Measurements from ENCODE around the gene ERC1.

Gene ERC1

DNA sequence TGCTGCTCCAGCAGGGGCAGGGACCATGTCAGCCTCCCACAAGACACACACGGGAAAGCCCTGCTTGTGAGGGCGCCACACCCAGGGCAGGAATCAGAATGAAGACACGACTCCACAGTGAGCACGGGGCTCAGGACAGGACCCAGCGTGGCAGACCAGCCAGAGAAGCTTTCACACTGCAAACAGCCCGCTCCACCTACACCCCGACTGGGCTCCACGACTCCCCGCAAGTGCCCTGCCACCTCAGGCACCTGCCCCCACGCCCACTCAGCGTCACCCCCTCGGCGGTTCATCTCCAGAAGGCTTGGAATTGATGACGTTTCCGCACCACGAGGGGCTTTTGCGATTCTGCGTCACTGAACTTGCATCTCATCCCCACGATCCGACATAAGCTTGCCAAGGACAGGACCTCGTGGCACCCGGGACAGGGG lies 512.3 kb downstream of the ERC1 start:
- H3K4ac ChIP-seq (ENCODE audit: low read depth in 1 of 2, low read length in 2 of 2): peak overlapping the region in 1 of 2 experiments; percentile 30
- no peak overlapping the region for H3K18ac ChIP-seq (ENCODE audit: low read depth in 1 of 2, low read length in 2 of 2)
- no peak for DNase-seq
- H3K14ac ChIP-seq (ENCODE audit: low read length in 2 of 2): no peak overlapping the region
- WGBS: 92% methylated on average over 22 of the region's 22 CpGs
- H3K36me3 ChIP-seq (ENCODE audit: control insufficient read depth in 1 of 2, insufficient read depth in 2 of 2, low read depth in 1 of 2, low read length in 2 of 2): peaks cover 0 to 14% of the 10 kb centered on the region in 2 experiments
- no peak overlapping the region for H2BK5ac ChIP-seq (ENCODE audit: low read depth, low read length, poor library complexity, severe bottlenecking)
- no peak overlapping the region for H2BK15ac ChIP-seq (ENCODE audit: low read depth, poor library complexity, severe bottlenecking)
- no peak overlapping the region for H3K4me3 ChIP-seq (ENCODE audit: insufficient read depth in 1 of 2, low read depth in 1 of 2, low read length in 2 of 2)
- no peak overlapping the region for H4K8ac ChIP-seq (ENCODE audit: low read length)
- H2AK5ac ChIP-seq (ENCODE audit: low read length, severe bottlenecking): no peak overlapping the region
- peak overlapping the region; percentile 26 for H3K9ac ChIP-seq (ENCODE audit: low read length)
- no peak overlapping the region for H3K4me2 ChIP-seq (ENCODE audit: low read length, poor library complexity, severe bottlenecking)
- H2BK12ac ChIP-seq (ENCODE audit: low read length in 2 of 2): no peak overlapping the region
- H3K4me1 ChIP-seq (ENCODE audit: control insufficient read depth, insufficient read depth, low read depth, low read length): peaks cover 17% of the 10 kb centered on the region
- peak overlapping the region; percentile 56 for H4K91ac ChIP-seq (ENCODE audit: low read length)
- no peak overlapping the region for H3K23ac ChIP-seq (ENCODE audit: low read length in 2 of 2)
- H3K9me3 ChIP-seq (ENCODE audit: control insufficient read depth, low read length): no peaks in the 10 kb centered on the region
- no peak overlapping the region for H3K27ac ChIP-seq (ENCODE audit: low read length, poor library complexity, severe bottlenecking)
- no peaks in the 10 kb centered on the region for H3K27me3 ChIP-seq (ENCODE audit: control insufficient read depth in 1 of 2, insufficient read depth in 1 of 2, low read length in 2 of 2)
- H2BK120ac ChIP-seq (ENCODE audit: low read depth, low read length): no peak overlapping the region
- no peak overlapping the region for H2AFZ ChIP-seq (ENCODE audit: low read depth, low read length)
- no peaks in the 10 kb centered on the region for H3K79me1 ChIP-seq (replicated peaks; ENCODE audit: low read length, poor library complexity, severe bottlenecking)

DNA sequence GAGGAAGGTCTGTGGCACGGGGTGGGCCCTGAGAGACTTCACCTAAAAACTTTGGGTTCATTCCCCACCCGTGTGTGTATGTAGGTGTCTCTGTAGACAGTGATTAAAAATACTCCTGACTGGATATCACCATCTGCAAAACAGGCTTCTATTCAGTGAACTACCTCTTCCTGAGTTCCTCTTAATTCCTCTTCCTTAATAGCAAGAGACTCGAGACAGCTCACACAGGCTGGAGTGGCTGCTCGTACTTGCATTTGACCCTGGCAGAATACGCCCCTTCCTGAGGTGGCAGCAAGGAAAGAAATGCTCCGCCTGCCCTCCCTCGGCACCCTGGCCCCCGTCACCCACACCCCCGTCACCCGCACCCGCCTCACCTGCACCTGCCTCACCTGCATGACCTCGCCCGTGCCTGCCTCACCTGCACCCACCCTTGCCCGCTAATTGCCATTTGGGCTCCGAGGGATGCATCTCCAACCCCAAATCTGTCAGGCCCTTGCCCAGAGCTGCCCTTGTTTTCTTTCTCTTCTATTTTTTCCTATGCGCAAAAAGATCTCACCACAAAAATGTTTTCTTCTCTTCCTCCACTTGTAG lies 513.4 kb downstream of the ERC1 start:
- H4K91ac ChIP-seq (ENCODE audit: low read length): no peak overlapping the region
- H3K36me3 ChIP-seq (ENCODE audit: control insufficient read depth in 1 of 2, insufficient read depth in 2 of 2, low read depth in 1 of 2, low read length in 2 of 2): peaks cover 0 to 12% of the 10 kb centered on the region in 2 experiments
- H2AK5ac ChIP-seq (ENCODE audit: low read length, severe bottlenecking): no peak overlapping the region
- no peak overlapping the region for H3K14ac ChIP-seq (ENCODE audit: low read length in 2 of 2)
- H4K8ac ChIP-seq (ENCODE audit: low read length): no peak overlapping the region
- no peak overlapping the region for H3K4me3 ChIP-seq (ENCODE audit: insufficient read depth in 1 of 2, low read depth in 1 of 2, low read length in 2 of 2)
- H2BK15ac ChIP-seq (ENCODE audit: low read depth, poor library complexity, severe bottlenecking): no peak overlapping the region
- no peak overlapping the region for H3K27ac ChIP-seq (ENCODE audit: low read length, poor library complexity, severe bottlenecking)
- WGBS: 91% methylated on average over 15 of the region's 16 CpGs
- no peak overlapping the region for H3K9ac ChIP-seq (ENCODE audit: low read length)
- H3K4me2 ChIP-seq (ENCODE audit: low read length, poor library complexity, severe bottlenecking): no peak overlapping the region
- H3K18ac ChIP-seq (ENCODE audit: low read depth in 1 of 2, low read length in 2 of 2): no peak overlapping the region
- no peak overlapping the region for H3K4ac ChIP-seq (ENCODE audit: low read depth in 1 of 2, low read length in 2 of 2)
- no peaks in the 10 kb centered on the region for H3K9me3 ChIP-seq (ENCODE audit: control insufficient read depth, low read length)
- H3K27me3 ChIP-seq (ENCODE audit: control insufficient read depth in 1 of 2, insufficient read depth in 1 of 2, low read length in 2 of 2): no peaks in the 10 kb centered on the region
- no peak for DNase-seq
- no peaks in the 10 kb centered on the region for H3K79me1 ChIP-seq (replicated peaks; ENCODE audit: low read length, poor library complexity, severe bottlenecking)
- no peak overlapping the region for H2BK5ac ChIP-seq (ENCODE audit: low read depth, low read length, poor library complexity, severe bottlenecking)
- H3K23ac ChIP-seq (ENCODE audit: low read length in 2 of 2): no peak overlapping the region
- no peak overlapping the region for H2BK12ac ChIP-seq (ENCODE audit: low read length in 2 of 2)
- H3K4me1 ChIP-seq (ENCODE audit: control insufficient read depth, insufficient read depth, low read depth, low read length): peaks cover 14% of the 10 kb centered on the region
- H2AFZ ChIP-seq (ENCODE audit: low read depth, low read length): no peak overlapping the region
- H2BK120ac ChIP-seq (ENCODE audit: low read depth, low read length): no peak overlapping the region

DNA sequence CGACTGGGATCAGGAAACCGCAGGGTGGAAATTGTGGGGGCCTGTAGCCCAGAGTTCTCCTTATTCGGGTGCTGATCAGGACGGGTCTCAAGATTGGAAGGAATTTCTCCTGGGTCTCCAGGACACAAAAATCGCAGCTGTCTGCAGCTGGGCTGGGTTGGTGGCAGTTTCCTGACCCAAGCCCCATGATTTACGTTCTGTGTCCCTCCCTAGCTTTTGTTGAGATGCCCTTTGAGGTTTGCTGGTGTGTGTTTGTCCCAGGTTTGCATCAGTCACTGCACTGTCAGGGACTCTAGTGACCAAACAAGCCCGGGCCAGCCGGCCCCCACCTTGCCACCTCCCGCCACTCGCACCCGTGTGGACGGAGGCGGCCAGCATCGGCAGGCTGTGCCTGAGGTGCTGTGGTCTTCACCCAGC lies 513.9 kb downstream of the ERC1 start:
- H3K9ac ChIP-seq (ENCODE audit: low read length): no peak overlapping the region
- H3K14ac ChIP-seq (ENCODE audit: low read length in 2 of 2): no peak overlapping the region
- H4K91ac ChIP-seq (ENCODE audit: low read length): no peak overlapping the region
- H2AK5ac ChIP-seq (ENCODE audit: low read length, severe bottlenecking): no peak overlapping the region
- H3K27me3 ChIP-seq (ENCODE audit: control insufficient read depth in 1 of 2, insufficient read depth in 1 of 2, low read length in 2 of 2): no peaks in the 10 kb centered on the region
- no peak overlapping the region for H3K4ac ChIP-seq (ENCODE audit: low read depth in 1 of 2, low read length in 2 of 2)
- H3K36me3 ChIP-seq (ENCODE audit: control insufficient read depth in 1 of 2, insufficient read depth in 2 of 2, low read depth in 1 of 2, low read length in 2 of 2): peaks cover 0 to 9% of the 10 kb centered on the region in 2 experiments
- no peak overlapping the region for H2BK120ac ChIP-seq (ENCODE audit: low read depth, low read length)
- no peak overlapping the region for H3K27ac ChIP-seq (ENCODE audit: low read length, poor library complexity, severe bottlenecking)
- H2AFZ ChIP-seq (ENCODE audit: low read depth, low read length): no peak overlapping the region
- 94% methylated on average over 14 of the region's 14 CpGs for WGBS
- H4K8ac ChIP-seq (ENCODE audit: low read length): no peak overlapping the region
- H3K4me3 ChIP-seq (ENCODE audit: insufficient read depth in 1 of 2, low read depth in 1 of 2, low read length in 2 of 2): no peak overlapping the region
- no peaks in the 10 kb centered on the region for H3K9me3 ChIP-seq (ENCODE audit: control insufficient read depth, low read length)
- no peak overlapping the region for H2BK15ac ChIP-seq (ENCODE audit: low read depth, poor library complexity, severe bottlenecking)
- H3K79me1 ChIP-seq (replicated peaks; ENCODE audit: low read length, poor library complexity, severe bottlenecking): no peaks in the 10 kb centered on the region
- no peak overlapping the region for H2BK12ac ChIP-seq (ENCODE audit: low read length in 2 of 2)
- H2BK5ac ChIP-seq (ENCODE audit: low read depth, low read length, poor library complexity, severe bottlenecking): no peak overlapping the region
- H3K4me1 ChIP-seq (ENCODE audit: control insufficient read depth, insufficient read depth, low read depth, low read length): peaks cover 12% of the 10 kb centered on the region
- no peak overlapping the region for H3K23ac ChIP-seq (ENCODE audit: low read length in 2 of 2)
- H3K18ac ChIP-seq (ENCODE audit: low read depth in 1 of 2, low read length in 2 of 2): no peak overlapping the region
- H3K4me2 ChIP-seq (ENCODE audit: low read length, poor library complexity, severe bottlenecking): no peak overlapping the region
- no peak for DNase-seq

GRCh38 chr12:1505576-1505975 lies 514.6 kb downstream of the ERC1 start:
- H2AK5ac ChIP-seq (ENCODE audit: low read length, severe bottlenecking): no peak overlapping the region
- H3K4me1 ChIP-seq (ENCODE audit: control insufficient read depth, insufficient read depth, low read depth, low read length): peaks cover 7% of the 10 kb centered on the region
- no peak overlapping the region for H3K4me2 ChIP-seq (ENCODE audit: low read length, poor library complexity, severe bottlenecking)
- no peak overlapping the region for H3K18ac ChIP-seq (ENCODE audit: low read depth in 1 of 2, low read length in 2 of 2)
- no peak overlapping the region for H3K23ac ChIP-seq (ENCODE audit: low read length in 2 of 2)
- H3K9ac ChIP-seq (ENCODE audit: low read length): no peak overlapping the region
- no peak overlapping the region for H3K14ac ChIP-seq (ENCODE audit: low read length in 2 of 2)
- no peak overlapping the region for H2AFZ ChIP-seq (ENCODE audit: low read depth, low read length)
- H2BK15ac ChIP-seq (ENCODE audit: low read depth, poor library complexity, severe bottlenecking): no peak overlapping the region
- H3K9me3 ChIP-seq (ENCODE audit: control insufficient read depth, low read length): no peaks in the 10 kb centered on the region
- no peak overlapping the region for H3K4ac ChIP-seq (ENCODE audit: low read depth in 1 of 2, low read length in 2 of 2)
- WGBS: 97% methylated on average over 10 of the region's 10 CpGs
- no peak for DNase-seq
- no peak overlapping the region for H4K8ac ChIP-seq (ENCODE audit: low read length)
- no peak overlapping the region for H2BK120ac ChIP-seq (ENCODE audit: low read depth, low read length)
- no peak overlapping the region for H2BK12ac ChIP-seq (ENCODE audit: low read length in 2 of 2)
- H3K79me1 ChIP-seq (replicated peaks; ENCODE audit: low read length, poor library complexity, severe bottlenecking): no peaks in the 10 kb centered on the region
- H2BK5ac ChIP-seq (ENCODE audit: low read depth, low read length, poor library complexity, severe bottlenecking): no peak overlapping the region
- no peak overlapping the region for H3K27ac ChIP-seq (ENCODE audit: low read length, poor library complexity, severe bottlenecking)
- H3K36me3 ChIP-seq (ENCODE audit: control insufficient read depth in 1 of 2, insufficient read depth in 2 of 2, low read depth in 1 of 2, low read length in 2 of 2): peaks cover 0 to 5% of the 10 kb centered on the region in 2 experiments
- H4K91ac ChIP-seq (ENCODE audit: low read length): no peak overlapping the region
- H3K4me3 ChIP-seq (ENCODE audit: insufficient read depth in 1 of 2, low read depth in 1 of 2, low read length in 2 of 2): no peak overlapping the region
- H3K27me3 ChIP-seq (ENCODE audit: control insufficient read depth in 1 of 2, insufficient read depth in 1 of 2, low read length in 2 of 2): no peaks in the 10 kb centered on the region

All from mesenchymal stem cell (in vitro differentiated cells and primary cell).